ENCODE data around the gene EN1.

DNA sequence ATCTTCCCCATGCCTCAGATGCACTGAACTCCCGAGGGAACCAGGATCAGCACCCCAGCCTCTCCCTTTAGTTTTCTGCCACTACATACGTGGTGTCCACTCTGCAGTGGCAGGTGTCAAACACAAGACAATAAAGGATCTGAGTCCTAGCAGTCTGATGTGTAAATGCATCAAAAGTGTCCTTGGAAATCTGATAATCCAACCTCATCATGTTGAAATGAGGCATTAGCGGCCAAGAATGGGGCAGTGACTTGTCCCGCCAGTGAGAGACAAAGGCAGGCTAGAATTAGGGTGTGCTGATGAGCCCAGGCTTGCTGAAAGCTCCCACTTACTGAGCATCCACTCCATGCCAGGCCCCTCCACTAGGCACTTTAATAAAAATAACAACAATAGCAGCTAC is 52.9 kb downstream of the EN1 start:
- no peak for TF ChIP-seq POLR2A (IDR thresholded peaks at IDR 0.05)
- TF ChIP-seq, protein P1, sequence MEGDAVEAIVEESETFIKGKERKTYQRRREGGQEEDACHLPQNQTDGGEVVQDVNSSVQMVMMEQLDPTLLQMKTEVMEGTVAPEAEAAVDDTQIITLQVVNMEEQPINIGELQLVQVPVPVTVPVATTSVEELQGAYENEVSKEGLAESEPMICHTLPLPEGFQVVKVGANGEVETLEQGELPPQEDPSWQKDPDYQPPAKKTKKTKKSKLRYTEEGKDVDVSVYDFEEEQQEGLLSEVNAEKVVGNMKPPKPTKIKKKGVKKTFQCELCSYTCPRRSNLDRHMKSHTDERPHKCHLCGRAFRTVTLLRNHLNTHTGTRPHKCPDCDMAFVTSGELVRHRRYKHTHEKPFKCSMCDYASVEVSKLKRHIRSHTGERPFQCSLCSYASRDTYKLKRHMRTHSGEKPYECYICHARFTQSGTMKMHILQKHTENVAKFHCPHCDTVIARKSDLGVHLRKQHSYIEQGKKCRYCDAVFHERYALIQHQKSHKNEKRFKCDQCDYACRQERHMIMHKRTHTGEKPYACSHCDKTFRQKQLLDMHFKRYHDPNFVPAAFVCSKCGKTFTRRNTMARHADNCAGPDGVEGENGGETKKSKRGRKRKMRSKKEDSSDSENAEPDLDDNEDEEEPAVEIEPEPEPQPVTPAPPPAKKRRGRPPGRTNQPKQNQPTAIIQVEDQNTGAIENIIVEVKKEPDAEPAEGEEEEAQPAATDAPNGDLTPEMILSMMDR (IDR thresholded peaks at IDR 0.05): no peak

Measured in gastroesophageal sphincter (tissue), 3 donors.